MCF 10A (cell line): Measurements from ENCODE around the gene PRX. TPM values are rescaled to one million over a fixed set of nuclear protein-coding genes. Genes with fewer than 3 reads are reported as not detected.
A peak's percentile ranks its signal among the peaks of the same experiment; 100 is the strongest.

Experiments used
- Bru-seq: library from RNA; stranded (reverse); fragments of 400-500 nt; gene quantifications from one replicate; lab custom pipeline; 2021; lab: Mats Ljungman, UMichigan
- BruChase-seq, 2 experiments: library from RNA; stranded (reverse); fragments of 400-500 nt; gene quantifications; one replicate each; lab custom pipeline; 2021; lab: Mats Ljungman, UMichigan
- BruUV-seq: library from RNA; stranded (reverse); fragments of 400-500 nt; replicated peaks from 2 replicates; lab custom pipeline; 2021; lab: Mats Ljungman, UMichigan
- CTCF ChIA-PET: fragments of 300-600 bp; sonication (Branson Sonifier 250); formaldehyde crosslinking; extraction: SDS; loops from one replicate; lab custom pipeline; 2021; ENCODE audit warnings: antibody characterized with exemption, inconsistent platforms; lab: Yijun Ruan, JAX
- POLR2A ChIA-PET: fragments of 300-600, 350-650 bp; sonication (Branson Sonifier 250); formaldehyde crosslinking; extraction: SDS; loops from one replicate; lab custom pipeline; 2020; ENCODE audit warnings: antibody characterized with exemption, inconsistent platforms; lab: Yijun Ruan, JAX
- DNase-seq: peaks from one replicate; pipeline ENCODE4 v3.0.0-alpha.2; 2018; ENCODE audit not compliant: unreplicated experiment
- H3K27ac Mint-ChIP-seq: one replicate; pipeline ENCODE4 v1.8.0; 2022; ENCODE audit warnings: mild to moderate bottlenecking, low read depth, mixed read lengths; ENCODE audit not compliant: unreplicated experiment
- H3K27me3 Mint-ChIP-seq: one replicate; pipeline ENCODE4 v1.8.0; 2022; ENCODE audit warnings: mixed read lengths; ENCODE audit not compliant: insufficient read depth, unreplicated experiment
- H3K36me3 Mint-ChIP-seq: one replicate; pipeline ENCODE4 v1.8.0; 2022; ENCODE audit warnings: mild to moderate bottlenecking, moderate library complexity, mixed read lengths; ENCODE audit not compliant: insufficient read depth, unreplicated experiment
- H3K4me1 Mint-ChIP-seq: one replicate; pipeline ENCODE4 v1.8.0; 2022; ENCODE audit warnings: mixed read lengths; ENCODE audit not compliant: insufficient read depth, unreplicated experiment
- H3K4me3 Mint-ChIP-seq: one replicate; pipeline ENCODE4 v1.8.0; 2022; ENCODE audit warnings: mild to moderate bottlenecking, moderate library complexity, mixed read lengths; ENCODE audit not compliant: unreplicated experiment
- H3K9me3 Mint-ChIP-seq: one replicate; pipeline ENCODE4 v1.8.0; 2022; ENCODE audit warnings: mixed read lengths; ENCODE audit not compliant: unreplicated experiment
- CTCF ChIP-seq: fragments of 200-600 bp; IDR thresholded peaks from one replicate; pipeline ENCODE4 v1.8.0; 2022; ENCODE audit warnings: antibody characterized with exemption, mild to moderate bottlenecking; ENCODE audit not compliant: unreplicated experiment
- intact Hi-C: fragments of 100-400 bp; cut with micrococcal nuclease; formaldehyde crosslinking; loops from 2 replicates; pipeline ENCODE4 v1.14.1; 2022
- long read RNA-seq: library from polyadenylated mRNA; stranded (forward); transcript quantifications from one replicate; pipeline ENCODE4 v2.0.0, GENCODE V29; 2022
- total RNA-seq: library from RNA; stranded (reverse); gene quantifications from 2 replicates; pipeline ENCODE4 v1.2.3, GENCODE V29; 2022

Gene PRX
- 2.1 and 2.4 TPM in 2 replicates for total RNA-seq
- Bru-seq, nascent RNA, result percentile 23 among the genes with signal in this experiment
- BruChase-seq, experiment 1, labeled RNA remaining after a 6-hour chase, result percentile 40 among the genes with signal in this experiment
- BruChase-seq, experiment 2, labeled RNA remaining after a 2-hour chase, result percentile 31 among the genes with signal in this experiment
- long read RNA-seq, result 0 reads

GRCh38 chr19:40413291-40413845, at the start of gene PRX:
PRX (minus strand) TSS chr19:40413378; CDS start chr19:40407932, 5,446 bp downstream.
- Mint-ChIP-seq H3K4me3 (no peak within 1 kb of the TSS), H3K36me3 (no peaks in the 10 kb centered on the region), H3K9me3 (no peaks in the 10 kb centered on the region), H3K4me1 (peaks cover 23% of the 10 kb centered on the region), H3K27me3 (no peaks in the 10 kb centered on the region), H3K27ac (no peak within 1 kb of the TSS)
- POLR2A ChIA-PET, result interaction anchor here (2.3 kb wide), 1 partner anchor 8 kb away, joined by 9 read pairs; no protein-coding TSS in a partner anchor
- CTCF ChIA-PET, result interaction anchor here (0.6 kb wide), 1 partner anchor 331 kb away, joined by 3 read pairs; no protein-coding TSS in a partner anchor
- no TSS peak for BruUV-seq
- TF ChIP-seq CTCF, result no peak
- intact Hi-C loops, result no loop called here
- DNase-seq, result no peak

- Mint-ChIP-seq H3K36me3 (peaks cover 18% of the 10 kb centered on the region), H3K27me3 (no peaks in the 10 kb centered on the region), H3K9me3 (no peaks in the 10 kb centered on the region), H3K27ac (no peak overlapping the region), H3K4me3 (no peak overlapping the region), H3K4me1 (peaks cover 18% of the 10 kb centered on the region)
- intact Hi-C loops, result loop anchor here (5.0 kb wide), 1 partner anchor 61 kb away; no protein-coding TSS in a partner anchor
- ChIA-PET POLR2A (interaction anchor here (0.5 to 4.5 kb wide), 3 partner anchors 8 to 144 kb away, joined by 3 to 64 read pairs (median 3); partner anchors contain the start of gene SERTAD3), CTCF (interaction anchor here (0.9 to 4.5 kb wide), 3 partner anchors 9 to 173 kb away, joined by 3 to 35 read pairs (median 4); partner anchors contain the start of gene LTBP4)
- TF ChIP-seq CTCF, result no peak
- DNase-seq, result no peak
- no TSS peak for BruUV-seq
Measured at GRCh38 chr19:40461669-40462221, 48.6 kb upstream of the PRX start.

GRCh38 chr19:40460185-40460584, 47.0 kb upstream of the PRX start:
- BruUV-seq, result no TSS peak
- TF ChIP-seq CTCF, result no peak
- ChIA-PET CTCF (interaction anchor here (0.9 to 1.5 kb wide), 2 partner anchors 40 to 155 kb away, joined by 3 read pairs; no protein-coding TSS in a partner anchor), POLR2A (interaction anchor here (1.1 to 1.2 kb wide), 2 partner anchors 17 to 34 kb away, joined by 3 to 5 read pairs; partner anchors contain the start of gene SERTAD1)
- intact Hi-C loops, result loop anchor here (5.0 kb wide), 1 partner anchor 62 kb away; no protein-coding TSS in a partner anchor
- Mint-ChIP-seq H3K36me3 (peaks cover 32% of the 10 kb centered on the region), H3K27ac (no peak overlapping the region), H3K4me1 (peaks cover 10% of the 10 kb centered on the region), H3K4me3 (no peak overlapping the region), H3K27me3 (no peaks in the 10 kb centered on the region), H3K9me3 (no peaks in the 10 kb centered on the region)
- no peak for DNase-seq

- peaks cover 8% of the 10 kb centered on the region for H3K4me1 Mint-ChIP-seq
- no TSS peak for BruUV-seq
- H3K27me3 Mint-ChIP-seq, result no peaks in the 10 kb centered on the region
- TF ChIP-seq CTCF, result no peak
- H3K36me3 Mint-ChIP-seq, result peaks cover 32% of the 10 kb centered on the region
- H3K4me3 Mint-ChIP-seq, result no peak overlapping the region
- no peaks in the 10 kb centered on the region for H3K9me3 Mint-ChIP-seq
- ChIA-PET POLR2A (interaction anchor here (1.9 kb wide), 1 partner anchor 16 kb away, joined by 5 read pairs; no protein-coding TSS in a partner anchor), CTCF (interaction anchor here (1.5 kb wide), 1 partner anchor 153 kb away, joined by 3 read pairs; no protein-coding TSS in a partner anchor)
- intact Hi-C loops, result no loop called here
- no peak overlapping the region for H3K27ac Mint-ChIP-seq
- no peak for DNase-seq
Measured at GRCh38 chr19:40458597-40458974, 45.4 kb upstream of the PRX start.
